Hindlimb muscle (tissue), 1 donor: ENCODE measurements around the gene ASIC2. TPM values are rescaled to one million over a fixed set of nuclear protein-coding genes. Genes with fewer than 3 reads are reported as not detected.

Source experiments
- DNase-seq: peaks from one replicate; pipeline ENCODE4 v3.0.0-alpha.2; 2013
- polyA plus RNA-seq: library from polyadenylated mRNA; unstranded; fragments of 120-200 nt; gene quantifications from one replicate; pipeline ENCODE4 v1.2.1, GENCODE V29; 2013; ENCODE audit not compliant: insufficient read length

Gene ASIC2
- polyA plus RNA-seq, 1 donor, result not detected

DNA sequence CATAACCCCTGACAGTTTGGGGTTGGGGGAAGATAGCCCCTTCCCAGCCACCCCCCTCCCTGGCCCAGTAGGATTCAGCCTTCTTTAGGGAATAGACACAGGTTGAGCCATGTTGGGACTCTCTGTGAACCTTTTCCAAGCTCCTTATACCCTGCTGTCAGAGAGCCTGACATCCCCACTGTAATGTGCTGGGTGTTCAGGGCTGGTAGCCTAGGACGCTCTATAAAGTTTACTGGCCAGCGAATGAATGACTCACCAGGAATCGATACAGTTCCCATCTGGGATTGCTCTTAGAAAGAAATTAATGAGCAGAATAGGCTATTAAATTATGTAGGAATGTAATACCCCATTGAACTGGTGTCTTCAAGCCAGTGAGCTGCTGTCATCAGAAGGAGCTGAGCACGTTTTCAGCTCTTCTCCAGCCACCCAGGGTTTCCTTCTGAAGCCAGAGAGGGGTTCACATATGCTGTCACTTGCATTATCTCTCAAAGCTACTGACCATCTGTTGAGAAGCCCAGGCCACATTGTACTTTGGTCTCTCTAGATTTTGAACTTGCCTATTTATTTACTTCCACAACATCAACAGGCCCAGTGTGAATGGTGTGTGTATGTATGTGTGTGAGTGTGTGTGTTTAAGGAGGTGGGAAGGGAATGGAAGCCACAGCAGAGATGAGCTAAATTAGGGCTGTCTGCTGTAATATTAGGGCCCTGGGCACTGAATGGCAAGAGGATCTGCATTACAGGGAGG, 236.5 kb downstream of the ASIC2 start:
- no peak for DNase-seq

DNA sequence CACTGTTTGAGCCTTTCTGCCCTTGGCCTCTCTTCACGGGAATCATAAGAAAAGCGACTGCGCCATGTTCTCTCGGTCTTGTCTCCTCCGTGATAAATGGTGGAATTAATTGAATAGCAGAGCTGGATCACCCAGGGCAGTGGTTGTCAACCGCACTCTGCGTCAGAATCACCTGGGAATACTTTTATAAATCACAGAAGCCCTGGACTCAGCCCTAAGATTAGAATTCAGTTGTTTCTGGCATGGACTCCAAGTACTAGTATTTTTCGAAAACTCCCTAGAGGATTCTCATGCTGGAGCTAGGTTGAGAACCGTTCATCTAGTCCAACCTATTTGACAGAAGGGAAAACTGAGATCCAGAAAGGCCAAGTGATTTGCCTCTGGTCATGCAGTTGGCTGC, 237.3 kb downstream of the ASIC2 start:
- no peak for DNase-seq

DNA sequence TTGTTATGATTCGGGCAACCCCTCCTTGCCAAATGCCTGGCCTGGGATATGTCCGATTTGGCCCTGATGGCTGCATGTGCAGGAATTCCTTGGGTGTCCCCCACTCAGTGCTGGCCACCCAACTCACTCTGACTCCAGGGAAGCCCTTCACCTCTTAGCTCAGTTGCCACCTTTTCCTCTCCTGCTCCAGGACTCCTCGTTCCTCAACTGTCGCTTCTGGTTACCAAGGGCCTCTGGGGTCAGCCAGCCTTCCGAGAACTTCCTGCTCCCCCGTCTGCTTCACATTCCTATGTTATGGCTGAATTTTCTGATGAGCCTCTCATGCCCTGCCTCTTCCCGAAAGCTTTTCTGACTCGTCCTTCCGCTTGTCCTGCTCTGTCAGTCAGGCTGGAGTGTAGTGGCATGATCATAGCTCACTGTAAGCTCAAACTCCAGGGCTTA, 237.9 kb downstream of the ASIC2 start:
- DNase-seq, result no peak

DNA sequence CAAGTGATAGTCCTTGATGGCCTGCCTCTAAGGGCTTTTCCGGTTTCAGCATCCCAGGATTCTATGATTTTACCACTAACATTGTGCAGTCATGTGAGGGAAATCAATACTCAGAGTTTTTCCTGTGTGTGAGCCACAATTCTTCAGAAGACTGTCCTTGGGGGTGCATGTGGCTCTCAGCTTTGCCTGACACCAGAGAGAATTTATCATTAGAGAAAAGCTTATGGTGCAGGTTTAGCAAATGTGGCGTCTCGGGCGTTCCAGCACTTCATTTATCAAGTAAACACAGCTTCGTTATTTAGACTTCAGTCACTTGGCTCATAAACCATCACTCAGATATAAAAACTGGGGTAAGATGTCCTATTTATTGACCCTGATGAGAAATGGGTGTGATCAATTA, 238.7 kb downstream of the ASIC2 start:
- DNase-seq, result no peak

- no peak for DNase-seq
Measured at GRCh38 chr17:33053676-33054075, 239.4 kb downstream of the ASIC2 start.

- no peak for DNase-seq
Measured at GRCh38 chr17:33052856-33053255, 240.2 kb downstream of the ASIC2 start.

DNA sequence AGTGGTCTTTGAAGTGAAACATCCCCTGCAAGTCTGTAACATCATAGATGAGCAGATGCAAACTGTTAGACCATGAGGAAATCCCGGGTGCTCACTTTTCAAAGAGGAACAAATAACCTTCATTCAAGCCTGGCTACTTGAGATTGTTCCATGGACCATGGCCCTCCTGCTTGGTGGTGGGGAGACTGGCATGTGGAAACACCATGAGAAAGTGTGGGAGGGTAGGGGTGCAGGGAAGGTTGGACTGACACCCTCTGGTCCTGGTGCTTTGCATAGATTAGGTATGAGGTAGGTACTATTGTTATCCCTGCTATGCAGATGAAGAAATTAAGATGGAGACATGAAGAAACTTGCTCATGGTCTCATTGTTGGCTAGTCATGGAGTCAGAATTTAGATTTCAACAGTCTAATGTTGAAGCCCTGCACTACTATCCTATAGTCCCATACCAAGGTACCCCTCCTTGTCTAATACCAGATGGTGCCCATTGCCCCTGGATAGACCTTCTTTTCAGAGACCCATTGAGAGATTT, 242.4 kb downstream of the ASIC2 start:
- DNase-seq, result no peak

GRCh38 chr17:33049781-33050414, 243.2 kb downstream of the ASIC2 start:
- no peak for DNase-seq

- no peak for DNase-seq
Measured at GRCh38 chr17:33046361-33047255, 246.5 kb downstream of the ASIC2 start.

DNA sequence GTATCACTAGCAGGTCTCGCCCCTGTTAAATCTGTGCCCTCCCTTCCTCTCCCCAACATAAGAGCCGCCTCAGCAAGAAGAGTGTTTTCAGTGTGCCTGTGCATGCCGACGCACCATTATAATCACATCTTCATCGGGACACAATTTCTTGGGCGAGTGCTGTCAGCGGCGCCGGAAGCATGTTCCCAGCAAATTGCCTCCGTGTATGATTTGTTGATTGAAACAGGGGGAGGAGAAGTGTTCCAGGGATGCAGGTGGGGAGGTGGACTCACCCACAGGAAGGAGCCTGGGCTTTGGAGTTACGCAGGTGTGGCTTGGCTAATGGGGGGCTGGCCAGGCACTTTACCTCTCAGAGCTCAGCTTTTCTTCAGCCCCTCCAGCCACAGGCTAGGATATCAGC, 247.9 kb downstream of the ASIC2 start:
- DNase-seq, result no peak

DNA sequence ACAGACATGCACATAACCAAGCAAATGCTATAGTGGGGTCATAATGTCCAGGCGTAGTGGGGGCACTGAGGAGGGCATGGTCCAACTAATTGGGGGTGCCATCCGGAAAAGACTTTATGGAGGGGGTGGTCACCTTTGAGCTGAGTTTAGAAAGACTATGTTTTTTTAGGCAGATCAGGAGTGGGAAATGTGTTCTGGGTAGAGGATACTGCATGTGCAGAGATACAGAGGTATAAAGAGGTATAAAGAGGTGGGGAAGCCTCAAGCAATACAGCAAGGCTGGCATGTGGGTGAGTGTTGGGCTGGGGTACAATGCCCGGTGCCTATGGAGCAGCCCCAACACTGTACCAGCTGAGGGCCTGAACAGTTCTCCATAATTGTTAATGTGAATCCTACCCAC, 248.3 kb downstream of the ASIC2 start:
- DNase-seq, result no peak

DNA sequence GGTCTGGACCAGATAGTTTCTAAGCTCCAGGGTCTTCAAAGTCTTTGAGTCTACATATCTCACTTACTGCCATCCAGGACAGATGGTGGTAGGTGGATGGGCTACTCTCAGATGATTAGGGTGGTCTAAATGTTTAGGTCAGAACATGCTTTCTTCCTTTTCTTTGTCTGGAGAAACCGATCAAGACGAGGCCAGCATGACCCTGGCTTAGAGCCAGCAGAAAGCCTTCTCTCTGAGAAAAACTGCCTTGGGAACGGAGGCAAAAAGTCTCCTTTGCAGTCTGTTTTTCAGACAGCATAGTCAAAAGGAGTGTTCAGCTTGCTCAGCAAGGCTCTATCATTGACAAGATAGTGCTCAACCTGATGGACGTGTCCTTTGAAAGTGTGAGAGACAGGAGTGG, 252.6 kb downstream of the ASIC2 start:
- DNase-seq, result no peak

- no peak for DNase-seq
Measured at GRCh38 chr17:33039874-33040273, 253.2 kb downstream of the ASIC2 start.

DNA sequence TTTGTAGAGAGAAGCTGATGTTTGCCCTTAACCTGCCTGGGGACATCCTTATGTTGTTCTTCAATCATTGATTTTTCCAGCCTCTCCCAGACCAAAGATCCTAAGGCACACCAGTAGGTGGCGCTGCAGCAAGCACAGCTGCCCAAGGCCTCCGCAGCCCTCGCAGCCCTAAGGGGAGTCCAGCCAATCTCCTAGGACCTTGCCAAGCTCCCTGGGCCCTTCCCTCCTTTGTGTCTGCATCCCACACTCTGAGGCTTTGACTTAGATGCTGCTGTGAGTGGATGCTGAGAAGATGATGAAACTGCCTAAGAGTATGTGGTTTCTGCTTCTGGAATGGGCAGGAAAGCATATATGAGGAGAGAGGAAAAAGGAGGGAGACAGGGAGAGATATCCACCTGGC, 254.4 kb downstream of the ASIC2 start:
- peak; percentile 13 for DNase-seq

GRCh38 chr17:33033176-33033575, 259.9 kb downstream of the ASIC2 start:
- no peak for DNase-seq

GRCh38 chr17:33028778-33029177, 264.3 kb downstream of the ASIC2 start:
- DNase-seq, result no peak

GRCh38 chr17:33028061-33028460, 265.0 kb downstream of the ASIC2 start:
- DNase-seq, result no peak

DNA sequence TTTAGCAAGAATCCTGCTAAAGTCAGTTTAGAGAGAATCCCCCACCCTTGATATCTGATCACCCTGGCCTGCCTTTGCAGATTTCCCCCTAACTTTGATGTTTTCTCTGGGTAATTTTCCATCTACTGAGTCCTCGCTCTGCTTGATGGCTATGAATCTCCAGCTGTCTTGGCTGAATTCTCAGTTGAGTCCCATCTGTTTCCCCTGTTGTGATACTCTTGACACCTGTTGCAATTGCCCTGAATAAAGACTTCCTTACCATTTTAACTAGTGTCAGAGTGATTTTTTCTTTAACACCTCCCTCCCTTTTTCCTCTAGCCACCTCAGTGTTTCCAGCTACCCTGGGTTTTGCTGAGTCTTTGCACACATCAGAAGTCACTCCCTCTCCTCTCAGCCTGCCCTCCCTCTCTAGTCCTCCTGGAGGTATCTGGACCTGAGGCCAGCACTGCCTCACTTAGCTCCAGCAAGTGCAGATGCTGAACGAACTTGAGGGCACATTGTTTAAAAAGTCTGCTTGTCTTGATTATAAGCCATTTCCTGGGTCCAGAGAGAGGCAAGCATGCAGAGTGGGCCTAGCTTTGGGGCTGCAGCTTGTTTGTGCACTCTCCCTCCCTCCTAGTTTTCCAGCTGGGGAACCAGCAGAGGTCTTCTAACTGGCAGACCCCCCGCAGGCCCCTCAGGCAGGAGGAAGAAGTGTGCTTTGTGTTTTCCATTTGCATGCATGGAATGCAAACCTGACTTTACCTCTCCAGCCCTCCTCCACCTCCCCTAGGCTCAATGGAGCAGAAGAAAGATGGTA, 268.2 kb downstream of the ASIC2 start:
- no peak for DNase-seq

GRCh38 chr17:33023790-33024189, 269.3 kb downstream of the ASIC2 start:
- no peak for DNase-seq

DNA sequence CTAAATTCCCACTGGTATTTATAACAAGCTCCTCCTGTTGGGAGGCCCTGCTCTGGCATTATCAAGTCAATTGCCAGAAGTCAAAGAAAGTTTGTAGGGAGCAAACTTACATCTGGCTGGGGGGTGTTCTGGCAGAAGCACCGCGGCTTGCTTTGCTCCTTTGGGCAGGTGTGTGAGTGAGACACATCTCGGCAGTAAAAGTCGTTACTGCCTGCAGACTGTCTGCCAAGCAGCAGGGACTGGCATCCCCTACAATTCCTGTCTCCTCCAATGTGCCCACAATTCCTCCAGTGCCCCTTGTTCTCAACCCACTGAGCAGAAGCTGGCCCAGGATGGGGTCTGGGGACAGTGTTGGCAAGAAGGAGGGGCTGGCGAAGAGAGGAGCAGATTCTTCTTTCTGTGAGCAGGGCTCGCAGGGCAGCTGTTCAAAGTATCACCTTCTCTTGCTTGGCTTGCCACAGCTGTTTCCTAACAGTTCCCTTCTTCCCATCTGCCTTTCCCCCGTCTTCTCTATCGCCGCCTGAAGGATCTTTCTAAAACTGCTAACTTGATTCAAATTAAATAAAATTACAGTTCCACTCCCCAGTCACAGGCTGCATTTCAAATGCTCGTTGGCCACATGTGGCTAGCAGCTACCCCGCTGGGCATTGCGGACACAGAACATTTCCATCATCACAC, 271.2 kb downstream of the ASIC2 start:
- DNase-seq, result no peak

DNA sequence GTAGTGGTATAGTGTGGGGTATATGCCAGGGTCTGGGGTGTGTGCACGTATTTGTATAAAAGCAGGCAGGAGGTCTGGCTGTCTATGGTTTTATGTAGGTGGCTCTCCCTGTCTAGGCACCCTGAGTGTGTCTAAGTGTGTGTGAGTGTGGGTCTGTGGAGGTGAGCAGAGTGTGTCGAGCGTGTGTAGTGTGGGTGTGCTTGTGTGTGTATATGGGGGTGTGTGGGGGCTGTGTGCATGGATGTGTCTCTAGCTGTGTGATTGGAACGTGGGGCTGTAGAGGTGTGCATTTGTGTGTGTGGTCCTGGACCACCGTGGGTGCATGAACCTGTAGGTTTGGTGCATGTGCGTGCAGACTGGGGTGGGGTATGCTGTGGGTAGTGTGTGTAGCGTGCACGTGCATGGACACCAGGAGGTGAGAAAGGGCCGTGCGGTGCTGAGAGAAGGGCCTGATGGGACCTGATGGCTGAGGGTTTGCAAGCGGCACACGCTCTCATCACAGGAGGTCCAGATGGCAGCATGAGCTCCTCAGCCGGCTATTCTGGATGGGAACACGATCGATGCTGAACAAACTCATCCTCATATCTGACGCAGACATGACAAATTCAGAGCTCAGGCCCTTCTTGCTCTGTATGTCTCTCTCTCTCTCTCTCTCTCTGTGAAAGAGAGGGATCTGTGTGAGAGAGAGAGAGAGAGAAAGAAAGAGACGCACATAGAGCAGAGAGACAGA, 273.8 kb downstream of the ASIC2 start:
- no peak for DNase-seq
